Activated CD4-positive, alpha-beta T cell treated with anti-CD3 and anti-CD28 coated beads, Interleukin-2, amount 50 U/mL, for 48 hours (primary cell): ENCODE results near the gene LCA5L.
A peak's percentile ranks its signal among the peaks of the same experiment; 100 is the strongest.
"Not testable (repeated sequence)": the region's sequence is repeated elsewhere in the genome, so short reads cannot be mapped to it uniquely, and the experiment has no call there.

Experiments used
- DNase-seq, 2 experiments: peaks; one replicate each; pipeline ENCODE4 v3.0.0-alpha.2; 2020

LCA5L gene

GRCh38 chr21:39386899-39387298 lies 58.7 kb downstream of the LCA5L start:
- DNase-seq = no peak

GRCh38 chr21:39386194-39386593 lies 59.4 kb downstream of the LCA5L start:
- DNase-seq = no peak

GRCh38 chr21:39385299-39386145 lies 60.1 kb downstream of the LCA5L start:
- peak; percentile 65 to 75 for DNase-seq

GRCh38 chr21:39384674-39385298 lies 60.8 kb downstream of the LCA5L start:
- no peak for DNase-seq

- DNase-seq = not testable (repeated sequence)
Measured at GRCh38 chr21:39382096-39382495, 63.5 kb downstream of the LCA5L start.

GRCh38 chr21:39381009-39381408 lies 64.6 kb downstream of the LCA5L start:
- DNase-seq = no peak

GRCh38 chr21:39379986-39380891 lies 65.3 kb downstream of the LCA5L start:
- peak; percentile 91 to 95 for DNase-seq

GRCh38 chr21:39377444-39378050 lies 68.0 kb downstream of the LCA5L start:
- no peak for DNase-seq

- no peak for DNase-seq
Measured at GRCh38 chr21:39375446-39375845, 70.1 kb downstream of the LCA5L start.

GRCh38 chr21:39374046-39374445 lies 71.5 kb downstream of the LCA5L start:
- DNase-seq = no peak

GRCh38 chr21:39373634-39374033 lies 71.9 kb downstream of the LCA5L start:
- DNase-seq = no peak

GRCh38 chr21:39369896-39370288 lies 75.7 kb downstream of the LCA5L start:
- not testable (repeated sequence) for DNase-seq

- no peak for DNase-seq
Measured at GRCh38 chr21:39367783-39368182, 77.8 kb downstream of the LCA5L start.

- no peak for DNase-seq
Measured at GRCh38 chr21:39366563-39366962, 79.0 kb downstream of the LCA5L start.

- no peak for DNase-seq
Measured at GRCh38 chr21:39364949-39365348, 80.6 kb downstream of the LCA5L start.

- no peak for DNase-seq
Measured at GRCh38 chr21:39363607-39364555, 81.7 kb downstream of the LCA5L start.

GRCh38 chr21:39362733-39363132 lies 82.8 kb downstream of the LCA5L start:
- DNase-seq = no peak

GRCh38 chr21:39359382-39359781 lies 86.2 kb downstream of the LCA5L start:
- no peak for DNase-seq
